Keratinocyte (primary cell): ENCODE results near the gene MRS2.

ENCODE experiments used
- CTCF ChIP-seq, 3 experiments: IDR thresholded peaks in 1 of 3; conservative IDR thresholded peaks in 1 of 3; optimal IDR thresholded peaks in 1 of 3; 2 replicates in 2 of 3; 3 replicates in 1 of 3; pipeline versions ENCODE3 to v1.5.1; 2011; ENCODE audit warnings: low read length in 3 of 3, mild to moderate bottlenecking in 3 of 3, moderate library complexity in 2 of 3, control low read depth in 1 of 3, inconsistent platforms in 1 of 3; ENCODE audit not compliant: insufficient read depth in 2 of 3; ENCODE audit errors: extremely low read depth in 1 of 3
- EZH2 ChIP-seq: IDR thresholded peaks from one replicate; pipeline ENCODE4 v1.6.1; 2012; ENCODE audit warnings: inconsistent platforms, mild to moderate bottlenecking, low read length, moderate library complexity

- TF ChIP-seq EZH2 (no peak), CTCF (optimal IDR thresholded peaks at IDR 0.05 in 1 of 3, IDR thresholded peaks at IDR 0.05 in 1 of 3, conservative IDR thresholded peaks at IDR 0.05 in 1 of 3; ENCODE audit: extremely low read depth in 1 of 3, insufficient read depth in 2 of 3, low read length in 3 of 3) (no peak)
Observed at GRCh38 chr6:24391208-24391607, 11.5 kb upstream of the MRS2 start.
